Upper lobe of left lung (tissue), 6 donors: ENCODE measurements around the gene MAGEF1. TPM values are rescaled to one million over a fixed set of nuclear protein-coding genes. Genes with fewer than 3 reads are reported as not detected.

Experiments used
- ATAC-seq, 2 donors: fragments of 200-7000 bp; cut with Tn5 transposase; one replicate each; pipeline ENCODE4 v1.9.1; 2022; ENCODE audit warnings: mild to moderate bottlenecking in 2 of 2, moderate library complexity in 2 of 2; ENCODE audit not compliant: low FRiP score in 2 of 2
- DNase-seq, 2 donors: peaks; one replicate each; pipeline ENCODE4 v3.0.0-alpha.2; 2019 to 2020
- H3K27ac ChIP-seq, 4 donors: fragments of 200-600 bp; sonication (generic); one replicate each; pipeline ENCODE4 v1.5.1; 2016 to 2019
- H3K27me3 ChIP-seq, 4 donors: fragments of 200-600 bp; sonication (generic); one replicate each; pipeline ENCODE4 v1.5.1; 2017 to 2019
- H3K36me3 ChIP-seq, 4 donors: fragments of 200-600 bp; sonication (generic); one replicate each; pipeline ENCODE4 v1.5.1; 2016 to 2019
- H3K4me1 ChIP-seq, 4 donors: fragments of 200-600 bp; sonication (generic); one replicate each; pipeline ENCODE4 v1.5.1; 2018 to 2019
- H3K4me3 ChIP-seq, 4 donors: fragments of 200-600 bp; sonication (generic); one replicate each; pipeline ENCODE4 v1.5.1; 2017 to 2019; ENCODE audit warnings: mild to moderate bottlenecking in 2 of 4, moderate library complexity in 1 of 4
- H3K9me3 ChIP-seq, 4 donors: fragments of 200-600 bp; sonication (generic); one replicate each; pipeline ENCODE4 v1.5.1; 2018 to 2019
- EP300 ChIP-seq, 4 donors: sonication (generic); formaldehyde crosslinking; IDR thresholded peaks; one replicate each; pipeline ENCODE4 v1.5.1; 2017; ENCODE audit warnings: antibody characterized with exemption in 4 of 4, control low read depth in 2 of 4
- POLR2A ChIP-seq, 4 donors: fragments of 450-650 bp; IDR thresholded peaks; one replicate each; pipeline ENCODE4 v1.5.1; 2016 to 2017; ENCODE audit warnings: antibody characterized with exemption in 4 of 4, mild to moderate bottlenecking in 2 of 4
- POLR2AphosphoS5 ChIP-seq, 2 donors: sonication (generic); formaldehyde crosslinking; IDR thresholded peaks; one replicate each; pipeline ENCODE4 v1.5.1; 2017; ENCODE audit warnings: antibody characterized with exemption in 2 of 2
- WGBS, 2 donors: methylation state at CpG; one replicate each; pipeline ENCODE4 v1.1.5; 2017 to 2018; 5-methylcytosine and 5-hydroxymethylcytosine counted together
- total RNA-seq, 6 donors: library from RNA; depleted of rRNA in 4 of 6; stranded (reverse); fragments of >200 nt in 4 of 6; gene quantifications; one replicate each; pipeline versions ENCODE4 v1.1.0 to v1.2.1, GENCODE V29; 2016 to 2021
- TF ChIP-seq, protein P1 (sequence below), 6 experiments: fragments of 450-650 bp in 4 of 6; fragments of 200-600 bp in 2 of 6; sonication (generic) in 2 of 6; IDR thresholded peaks; one replicate each; pipeline ENCODE4 v1.5.1; 2016 to 2019; ENCODE audit warnings: antibody characterized with exemption in 6 of 6
- donor health status: DM: no; HTN: no; CAD: no; lungs with moderate emphysema.
- donor health status: DM: no; HTN: yes; CAD: no; lungs with severe emphysema.

The MAGEF1 gene
- total RNA-seq, 6 donors from 2014 or later = 13.6 to 52.4 (median 35.7) TPM

DNA sequence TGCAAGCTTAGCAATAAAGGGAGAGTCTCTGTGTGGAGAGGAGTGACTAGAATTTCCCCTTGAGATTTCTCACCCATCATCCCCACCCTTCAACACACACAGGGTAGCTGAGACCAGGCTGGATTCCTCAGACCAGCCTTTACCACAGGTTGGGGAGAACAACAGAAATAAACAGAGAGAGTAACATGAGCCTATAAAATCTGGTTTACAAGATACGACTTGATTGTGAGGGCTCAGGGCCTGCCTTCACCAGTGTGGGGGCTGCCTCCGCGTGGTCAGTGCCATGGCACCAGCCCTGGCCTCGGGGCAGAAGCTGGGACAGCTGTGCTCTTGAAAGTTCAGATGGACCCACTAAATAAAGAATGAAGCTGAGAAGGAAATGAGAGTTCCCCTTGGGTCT, 14.6 kb upstream of the MAGEF1 start:
- H3K36me3 ChIP-seq = no peaks in the 10 kb centered on the region
- H3K4me3 ChIP-seq = no peak overlapping the region
- no peaks in the 10 kb centered on the region for H3K4me1 ChIP-seq
- no peaks in the 10 kb centered on the region for H3K27me3 ChIP-seq
- ATAC-seq (no peak), DNase-seq (peak in 1 of 2 donors; percentile 39)
- H3K27ac ChIP-seq = no peak overlapping the region
- TF ChIP-seq, protein P1, sequence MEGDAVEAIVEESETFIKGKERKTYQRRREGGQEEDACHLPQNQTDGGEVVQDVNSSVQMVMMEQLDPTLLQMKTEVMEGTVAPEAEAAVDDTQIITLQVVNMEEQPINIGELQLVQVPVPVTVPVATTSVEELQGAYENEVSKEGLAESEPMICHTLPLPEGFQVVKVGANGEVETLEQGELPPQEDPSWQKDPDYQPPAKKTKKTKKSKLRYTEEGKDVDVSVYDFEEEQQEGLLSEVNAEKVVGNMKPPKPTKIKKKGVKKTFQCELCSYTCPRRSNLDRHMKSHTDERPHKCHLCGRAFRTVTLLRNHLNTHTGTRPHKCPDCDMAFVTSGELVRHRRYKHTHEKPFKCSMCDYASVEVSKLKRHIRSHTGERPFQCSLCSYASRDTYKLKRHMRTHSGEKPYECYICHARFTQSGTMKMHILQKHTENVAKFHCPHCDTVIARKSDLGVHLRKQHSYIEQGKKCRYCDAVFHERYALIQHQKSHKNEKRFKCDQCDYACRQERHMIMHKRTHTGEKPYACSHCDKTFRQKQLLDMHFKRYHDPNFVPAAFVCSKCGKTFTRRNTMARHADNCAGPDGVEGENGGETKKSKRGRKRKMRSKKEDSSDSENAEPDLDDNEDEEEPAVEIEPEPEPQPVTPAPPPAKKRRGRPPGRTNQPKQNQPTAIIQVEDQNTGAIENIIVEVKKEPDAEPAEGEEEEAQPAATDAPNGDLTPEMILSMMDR (IDR thresholded peaks at IDR 0.05) = no peak
- TF ChIP-seq POLR2A (IDR thresholded peaks at IDR 0.05) (no peak), EP300 (IDR thresholded peaks at IDR 0.05) (no peak), POLR2AphosphoS5 (IDR thresholded peaks at IDR 0.05) (no peak)
- 60 to 88% methylated on average over 4 of the region's 4 CpGs for WGBS, 2 donors
- H3K9me3 ChIP-seq = no peaks in the 10 kb centered on the region

DNA sequence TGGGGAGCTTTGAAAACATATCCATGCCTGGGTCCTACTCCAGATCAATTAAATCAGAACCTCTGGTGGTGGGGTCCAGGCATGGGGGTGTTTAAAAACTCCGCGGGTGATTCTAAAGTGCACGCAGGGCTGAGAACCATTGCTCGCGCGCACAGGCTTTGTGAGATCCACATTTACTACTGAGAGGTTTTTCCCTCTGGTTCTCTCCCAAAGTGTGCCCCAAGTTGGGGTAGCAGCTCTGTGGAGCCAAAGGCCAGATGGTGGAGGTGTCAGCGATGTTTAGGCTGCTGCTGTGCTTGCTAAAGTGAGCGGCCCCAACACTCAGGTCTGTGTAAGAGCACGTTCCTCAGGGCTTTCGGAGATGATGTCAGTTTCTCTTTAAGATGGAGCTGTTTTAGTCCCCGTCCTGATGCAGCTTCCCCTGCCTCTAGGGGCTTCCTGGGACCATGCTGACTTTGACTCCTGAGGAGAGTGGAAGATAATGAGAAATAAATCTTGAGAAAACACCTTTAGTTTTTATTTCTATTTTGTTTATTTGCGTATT, 13.4 kb upstream of the MAGEF1 start:
- H3K4me1 ChIP-seq = no peaks in the 10 kb centered on the region
- WGBS, 2 donors = 90 to 96% methylated on average over 11 to 12 of the region's 12 CpGs

DNA sequence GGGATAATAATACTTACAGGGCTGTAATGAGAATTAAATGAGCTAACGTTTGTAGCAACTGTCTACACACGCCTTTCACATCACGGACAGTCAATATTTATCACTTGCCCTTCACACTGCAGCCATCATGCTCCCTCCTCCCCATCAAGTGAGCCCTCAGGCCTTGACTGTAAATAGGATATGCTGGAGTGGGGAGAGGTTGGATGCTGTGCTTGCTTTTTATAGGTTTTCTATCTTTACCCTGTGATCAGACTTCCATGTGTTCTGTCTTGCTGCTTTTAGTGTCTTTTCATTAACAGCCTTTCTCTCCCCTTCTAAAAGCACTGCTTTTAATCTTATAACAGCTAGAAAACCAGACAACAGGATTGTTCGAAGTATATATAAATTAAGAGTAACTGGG, 12.8 kb upstream of the MAGEF1 start:
- 84 to 87% methylated on average over 4 of the region's 4 CpGs for WGBS, 2 donors
- no peaks in the 10 kb centered on the region for H3K27me3 ChIP-seq
- TF ChIP-seq EP300 (IDR thresholded peaks at IDR 0.05) (no peak), POLR2AphosphoS5 (IDR thresholded peaks at IDR 0.05) (no peak), POLR2A (IDR thresholded peaks at IDR 0.05) (no peak)
- TF ChIP-seq, protein P1 (IDR thresholded peaks at IDR 0.05) = no peak
- no peaks in the 10 kb centered on the region for H3K9me3 ChIP-seq
- no peak overlapping the region for H3K27ac ChIP-seq
- DNase-seq = no peak
- no peaks in the 10 kb centered on the region for H3K4me1 ChIP-seq
- H3K36me3 ChIP-seq = no peaks in the 10 kb centered on the region
- H3K4me3 ChIP-seq = no peak overlapping the region
- ATAC-seq = no peak

More for the DNA sequence above, 13.4 kb upstream of the MAGEF1 start:
- no peaks in the 10 kb centered on the region for H3K36me3 ChIP-seq
- TF ChIP-seq POLR2A (IDR thresholded peaks at IDR 0.05) (no peak), EP300 (IDR thresholded peaks at IDR 0.05) (no peak), POLR2AphosphoS5 (IDR thresholded peaks at IDR 0.05) (no peak)
- TF ChIP-seq, protein P1 (IDR thresholded peaks at IDR 0.05) = no peak
- H3K9me3 ChIP-seq = no peaks in the 10 kb centered on the region
- no peak overlapping the region for H3K4me3 ChIP-seq
- no peaks in the 10 kb centered on the region for H3K27me3 ChIP-seq
- DNase-seq = no peak
- no peak for ATAC-seq
- no peak overlapping the region for H3K27ac ChIP-seq

DNA sequence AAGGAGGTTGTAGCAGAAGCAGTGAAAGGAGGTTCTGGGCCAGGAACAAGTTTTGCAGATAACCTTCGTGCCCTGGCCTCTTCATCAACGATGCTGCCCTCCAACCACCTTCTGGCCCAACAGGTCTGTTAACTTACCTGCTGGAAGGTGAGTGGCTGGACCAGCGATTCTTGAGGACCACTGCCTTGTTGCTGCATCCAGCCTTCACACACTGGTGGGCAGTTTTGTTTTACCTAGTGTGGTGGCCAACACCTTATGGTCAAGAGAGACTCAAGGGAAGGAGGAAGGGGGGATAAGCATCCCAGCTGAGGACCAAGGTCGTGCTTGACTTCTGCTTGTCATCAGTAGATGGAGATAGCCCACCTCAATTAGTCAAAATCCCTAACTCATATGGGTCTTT, 7.8 kb upstream of the MAGEF1 start:
- Histone ChIP-seq H3K27me3 (no peaks in the 10 kb centered on the region), H3K36me3 (no peaks in the 10 kb centered on the region), H3K4me1 (peaks cover 10 to 16% (median 14%) of the 10 kb centered on the region in 4 donors), H3K9me3 (no peaks in the 10 kb centered on the region), H3K4me3 (no peak overlapping the region), H3K27ac (no peak overlapping the region)
- TF ChIP-seq, protein P1 (IDR thresholded peaks at IDR 0.05) = no peak
- TF ChIP-seq EP300 (IDR thresholded peaks at IDR 0.05) = no peak
- no peak for TF ChIP-seq POLR2A (IDR thresholded peaks at IDR 0.05)
- no peak for TF ChIP-seq POLR2AphosphoS5 (IDR thresholded peaks at IDR 0.05)
- DNase-seq (no peak), ATAC-seq (no peak)
- 75 to 93% methylated on average over 3 to 4 of the region's 4 CpGs for WGBS, 2 donors

DNA sequence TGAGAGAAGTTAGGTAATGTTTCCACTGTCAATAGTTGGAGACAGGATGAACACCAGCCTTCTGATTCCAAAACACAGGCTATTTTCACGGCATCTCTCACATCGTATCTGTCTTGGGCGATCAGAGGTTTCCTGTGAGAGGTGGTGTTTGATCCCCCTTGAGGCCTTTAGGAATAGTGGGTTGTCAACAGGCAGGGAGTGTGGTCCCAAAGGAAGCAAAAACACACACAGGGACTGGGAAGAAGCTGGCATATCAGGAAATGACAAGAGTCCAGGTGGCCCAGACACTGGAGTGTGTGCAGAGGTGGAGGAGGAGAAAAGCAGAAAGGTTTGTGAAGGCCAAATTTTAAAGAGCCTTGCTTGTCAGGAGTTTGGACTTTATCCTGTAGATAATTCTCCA, 6.6 kb upstream of the MAGEF1 start:
- H3K27me3 ChIP-seq = no peaks in the 10 kb centered on the region
- DNase-seq = no peak
- H3K4me3 ChIP-seq = no peak overlapping the region
- no peak for ATAC-seq
- WGBS, 2 donors = 91 to 93% methylated on average over 3 of the region's 3 CpGs
- TF ChIP-seq POLR2AphosphoS5 (IDR thresholded peaks at IDR 0.05) (no peak), EP300 (IDR thresholded peaks at IDR 0.05) (no peak), POLR2A (IDR thresholded peaks at IDR 0.05) (no peak)
- TF ChIP-seq, protein P1 (IDR thresholded peaks at IDR 0.05) = no peak
- H3K27ac ChIP-seq = no peak overlapping the region
- no peaks in the 10 kb centered on the region for H3K9me3 ChIP-seq
- no peaks in the 10 kb centered on the region for H3K36me3 ChIP-seq
- peaks cover 10 to 16% (median 14%) of the 10 kb centered on the region in 4 donors for H3K4me1 ChIP-seq
